ENCODE measurements around the gene AKNA.

Gene AKNA

GRCh38 chr9:114366334-114367128, 21.3 kb downstream of the AKNA start:
- Histone ChIP-seq H3K36me3 (ENCODE audit: control insufficient read depth in 5 of 5, insufficient read depth in 5 of 5, low read length in 5 of 5) (peaks cover 12 to 71% (median 65%) of the 10 kb centered on the region in 5 donors), H3K27ac (ENCODE audit: low read depth, low read length) (peak overlapping the region; percentile 28), H3K9me3 (ENCODE audit: control insufficient read depth in 5 of 5, low read length in 5 of 5) (no peaks in the 10 kb centered on the region), H3K27me3 (ENCODE audit: control insufficient read depth in 5 of 5, insufficient read depth in 4 of 5, low read length in 5 of 5) (no peaks in the 10 kb centered on the region), H3K4me3 (ENCODE audit: low read depth in 1 of 5, low read length in 5 of 5) (no peak overlapping the region), H3K9ac (ENCODE audit: low read length in 5 of 5) (no peak overlapping the region), H3K4me1 (ENCODE audit: control insufficient read depth in 5 of 5, insufficient read depth in 5 of 5, low read length in 5 of 5) (peaks cover 0 to 48% (median 38%) of the 10 kb centered on the region in 5 donors)

- H3K27me3 ChIP-seq (ENCODE audit: control insufficient read depth in 5 of 5, insufficient read depth in 4 of 5, low read length in 5 of 5) = no peaks in the 10 kb centered on the region
- H3K4me1 ChIP-seq (ENCODE audit: control insufficient read depth in 5 of 5, insufficient read depth in 5 of 5, low read length in 5 of 5) = peaks cover 0 to 43% (median 31%) of the 10 kb centered on the region in 5 donors
- H3K36me3 ChIP-seq (ENCODE audit: control insufficient read depth in 5 of 5, insufficient read depth in 5 of 5, low read length in 5 of 5) = peaks cover 14 to 78% (median 72%) of the 10 kb centered on the region in 5 donors
Measured at GRCh38 chr9:114365194-114365593, 22.6 kb downstream of the AKNA start.

GRCh38 chr9:114364134-114365041, 23.4 kb downstream of the AKNA start:
- H3K27me3 ChIP-seq (ENCODE audit: control insufficient read depth in 5 of 5, insufficient read depth in 4 of 5, low read length in 5 of 5) = no peaks in the 10 kb centered on the region
- H3K9me3 ChIP-seq (ENCODE audit: control insufficient read depth in 5 of 5, low read length in 5 of 5) = no peaks in the 10 kb centered on the region
- H3K27ac ChIP-seq (ENCODE audit: low read depth, low read length) = no peak overlapping the region
- peaks cover 0 to 43% (median 28%) of the 10 kb centered on the region in 5 donors for H3K4me1 ChIP-seq (ENCODE audit: control insufficient read depth in 5 of 5, insufficient read depth in 5 of 5, low read length in 5 of 5)
- H3K4me3 ChIP-seq (ENCODE audit: low read depth in 1 of 5, low read length in 5 of 5) = no peak overlapping the region
- no peak overlapping the region for H3K9ac ChIP-seq (ENCODE audit: low read length in 5 of 5)
- H3K36me3 ChIP-seq (ENCODE audit: control insufficient read depth in 5 of 5, insufficient read depth in 5 of 5, low read length in 5 of 5) = peaks cover 14 to 82% (median 80%) of the 10 kb centered on the region in 5 donors

More at GRCh38 chr9:114365194-114365593, 22.6 kb downstream of the AKNA start:
- no peak overlapping the region for H3K9ac ChIP-seq (ENCODE audit: low read length in 5 of 5)
- no peak overlapping the region for H3K4me3 ChIP-seq (ENCODE audit: low read depth in 1 of 5, low read length in 5 of 5)
- H3K9me3 ChIP-seq (ENCODE audit: control insufficient read depth in 5 of 5, low read length in 5 of 5) = no peaks in the 10 kb centered on the region
- H3K27ac ChIP-seq (ENCODE audit: low read depth, low read length) = no peak overlapping the region

- H3K9ac ChIP-seq (ENCODE audit: low read length in 5 of 5) = no peak overlapping the region
- no peak overlapping the region for H3K4me3 ChIP-seq (ENCODE audit: low read depth in 1 of 5, low read length in 5 of 5)
- peaks cover 0 to 35% (median 24%) of the 10 kb centered on the region in 5 donors for H3K4me1 ChIP-seq (ENCODE audit: control insufficient read depth in 5 of 5, insufficient read depth in 5 of 5, low read length in 5 of 5)
- H3K36me3 ChIP-seq (ENCODE audit: control insufficient read depth in 5 of 5, insufficient read depth in 5 of 5, low read length in 5 of 5) = peaks cover 18 to 85% (median 83%) of the 10 kb centered on the region in 5 donors
- no peaks in the 10 kb centered on the region for H3K27me3 ChIP-seq (ENCODE audit: control insufficient read depth in 5 of 5, insufficient read depth in 4 of 5, low read length in 5 of 5)
- H3K27ac ChIP-seq (ENCODE audit: low read depth, low read length) = no peak overlapping the region
- no peaks in the 10 kb centered on the region for H3K9me3 ChIP-seq (ENCODE audit: control insufficient read depth in 5 of 5, low read length in 5 of 5)
Measured at GRCh38 chr9:114363424-114363823, 24.4 kb downstream of the AKNA start.

- Histone ChIP-seq H3K9me3 (ENCODE audit: control insufficient read depth in 5 of 5, low read length in 5 of 5) (no peaks in the 10 kb centered on the region), H3K36me3 (ENCODE audit: control insufficient read depth in 5 of 5, insufficient read depth in 5 of 5, low read length in 5 of 5) (peaks cover 21 to 85% (median 83%) of the 10 kb centered on the region in 5 donors), H3K4me3 (ENCODE audit: low read depth in 1 of 5, low read length in 5 of 5) (no peak overlapping the region), H3K27me3 (ENCODE audit: control insufficient read depth in 5 of 5, insufficient read depth in 4 of 5, low read length in 5 of 5) (no peaks in the 10 kb centered on the region), H3K4me1 (ENCODE audit: control insufficient read depth in 5 of 5, insufficient read depth in 5 of 5, low read length in 5 of 5) (peaks cover 0 to 27% (median 26%) of the 10 kb centered on the region in 5 donors), H3K27ac (ENCODE audit: low read depth, low read length) (no peak overlapping the region), H3K9ac (ENCODE audit: low read length in 5 of 5) (no peak overlapping the region)
Measured at GRCh38 chr9:114362394-114362793, 25.4 kb downstream of the AKNA start.

- H3K4me3 ChIP-seq (ENCODE audit: low read depth in 1 of 5, low read length in 5 of 5) = no peak overlapping the region
- peaks cover 0 to 27% (median 23%) of the 10 kb centered on the region in 5 donors for H3K4me1 ChIP-seq (ENCODE audit: control insufficient read depth in 5 of 5, insufficient read depth in 5 of 5, low read length in 5 of 5)
- no peaks in the 10 kb centered on the region for H3K9me3 ChIP-seq (ENCODE audit: control insufficient read depth in 5 of 5, low read length in 5 of 5)
- H3K9ac ChIP-seq (ENCODE audit: low read length in 5 of 5) = no peak overlapping the region
- no peak overlapping the region for H3K27ac ChIP-seq (ENCODE audit: low read depth, low read length)
- no peaks in the 10 kb centered on the region for H3K27me3 ChIP-seq (ENCODE audit: control insufficient read depth in 5 of 5, insufficient read depth in 4 of 5, low read length in 5 of 5)
- H3K36me3 ChIP-seq (ENCODE audit: control insufficient read depth in 5 of 5, insufficient read depth in 5 of 5, low read length in 5 of 5) = peaks cover 21 to 87% (median 87%) of the 10 kb centered on the region in 5 donors
Measured at GRCh38 chr9:114361542-114361941, 26.2 kb downstream of the AKNA start.

- Histone ChIP-seq H3K9ac (ENCODE audit: low read length in 5 of 5) (no peak overlapping the region), H3K27ac (ENCODE audit: low read depth, low read length) (no peak overlapping the region), H3K27me3 (ENCODE audit: control insufficient read depth in 5 of 5, insufficient read depth in 4 of 5, low read length in 5 of 5) (no peaks in the 10 kb centered on the region), H3K4me3 (ENCODE audit: low read depth in 1 of 5, low read length in 5 of 5) (no peak overlapping the region), H3K9me3 (ENCODE audit: control insufficient read depth in 5 of 5, low read length in 5 of 5) (no peaks in the 10 kb centered on the region), H3K4me1 (ENCODE audit: control insufficient read depth in 5 of 5, insufficient read depth in 5 of 5, low read length in 5 of 5) (peaks cover 0 to 24% (median 19%) of the 10 kb centered on the region in 5 donors), H3K36me3 (ENCODE audit: control insufficient read depth in 5 of 5, insufficient read depth in 5 of 5, low read length in 5 of 5) (peaks cover 16 to 99% (median 94%) of the 10 kb centered on the region in 5 donors)
Measured at GRCh38 chr9:114359801-114360200, 28.0 kb downstream of the AKNA start.

GRCh38 chr9:114357911-114358328, 29.9 kb downstream of the AKNA start:
- peaks cover 17 to 95% (median 84%) of the 10 kb centered on the region in 5 donors for H3K36me3 ChIP-seq (ENCODE audit: control insufficient read depth in 5 of 5, insufficient read depth in 5 of 5, low read length in 5 of 5)
- H3K4me3 ChIP-seq (ENCODE audit: low read depth in 1 of 5, low read length in 5 of 5) = no peak overlapping the region
- peaks cover 0 to 14% (median 9%) of the 10 kb centered on the region in 5 donors for H3K4me1 ChIP-seq (ENCODE audit: control insufficient read depth in 5 of 5, insufficient read depth in 5 of 5, low read length in 5 of 5)
- H3K27me3 ChIP-seq (ENCODE audit: control insufficient read depth in 5 of 5, insufficient read depth in 4 of 5, low read length in 5 of 5) = no peaks in the 10 kb centered on the region
- H3K27ac ChIP-seq (ENCODE audit: low read depth, low read length) = no peak overlapping the region
- H3K9me3 ChIP-seq (ENCODE audit: control insufficient read depth in 5 of 5, low read length in 5 of 5) = no peaks in the 10 kb centered on the region
- peak overlapping the region in 1 of 5 donors; percentile 17 for H3K9ac ChIP-seq (ENCODE audit: low read length in 5 of 5)

GRCh38 chr9:114357360-114357759, 30.4 kb downstream of the AKNA start:
- Histone ChIP-seq H3K4me3 (ENCODE audit: low read depth in 1 of 5, low read length in 5 of 5) (no peak overlapping the region), H3K4me1 (ENCODE audit: control insufficient read depth in 5 of 5, insufficient read depth in 5 of 5, low read length in 5 of 5) (peaks cover 0 to 14% (median 9%) of the 10 kb centered on the region in 5 donors), H3K9me3 (ENCODE audit: control insufficient read depth in 5 of 5, low read length in 5 of 5) (no peaks in the 10 kb centered on the region), H3K36me3 (ENCODE audit: control insufficient read depth in 5 of 5, insufficient read depth in 5 of 5, low read length in 5 of 5) (peaks cover 15 to 94% (median 81%) of the 10 kb centered on the region in 5 donors), H3K27ac (ENCODE audit: low read depth, low read length) (no peak overlapping the region), H3K27me3 (ENCODE audit: control insufficient read depth in 5 of 5, insufficient read depth in 4 of 5, low read length in 5 of 5) (no peaks in the 10 kb centered on the region), H3K9ac (ENCODE audit: low read length in 5 of 5) (peak overlapping the region in 1 of 5 donors; percentile 2)

Data from subcutaneous abdominal adipose tissue (tissue), 5 donors.